CD4-positive, alpha-beta T cell treated with Interleukin-21 for 1 hour (primary cell): ENCODE measurements around the gene DUS2.
A peak's percentile ranks its signal among the peaks of the same experiment; 100 is the strongest.
"Not testable (repeated sequence)": the region's sequence is repeated elsewhere in the genome, so short reads cannot be mapped to it uniquely, and the experiment has no call there.

Source experiments
- DNase-seq: peaks from one replicate; pipeline ENCODE4 v3.0.0-alpha.2; 2020

Gene DUS2

DNA sequence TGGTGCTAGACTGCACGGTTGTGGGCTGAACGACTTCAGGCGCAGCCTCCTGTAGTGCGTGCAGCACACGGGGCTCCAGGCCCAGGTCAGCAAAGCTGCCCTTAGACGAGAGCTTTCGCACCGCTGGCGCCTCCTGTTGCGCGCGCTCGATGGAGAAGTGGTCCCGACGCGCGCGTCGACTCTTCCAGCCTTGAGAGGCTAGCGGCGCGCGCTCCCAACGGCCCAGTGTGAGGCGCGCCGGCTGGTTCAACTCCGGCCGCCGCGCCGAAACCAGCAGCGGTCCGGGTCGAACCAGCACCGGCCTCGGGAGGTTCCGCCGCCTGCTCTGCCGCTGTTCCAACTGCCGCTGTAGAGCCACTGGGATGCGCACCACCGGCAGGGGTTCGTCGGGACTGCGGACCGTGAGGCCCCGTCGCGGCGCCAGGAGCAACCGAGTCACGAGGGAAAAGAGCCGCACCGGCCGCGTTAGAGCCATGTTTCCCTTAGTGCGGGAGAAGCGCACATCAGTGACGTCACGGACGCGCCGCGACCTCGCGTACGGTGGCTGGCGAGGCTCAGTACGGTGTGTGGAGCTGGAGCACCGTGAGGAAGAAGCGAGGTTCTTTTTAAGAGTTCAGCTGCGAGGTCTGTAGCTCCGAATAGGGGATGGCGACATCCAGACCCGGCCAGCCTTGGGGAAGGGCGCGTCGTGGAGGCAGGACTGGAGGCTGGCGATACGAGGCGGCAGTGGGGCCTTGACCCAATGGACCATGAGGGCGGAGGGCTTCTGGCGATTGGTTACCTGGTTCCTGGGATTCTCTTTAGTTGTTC, at the start of gene DUS2, which contains the start of gene DDX28:
DUS2 (plus strand) TSS at position 557 of the 810 bp plus-strand sequence. CDS start 14,740 bp downstream, outside the sequence.
DDX28 (minus strand) TSS at position 505 of the 810 bp plus-strand sequence; CDS start at position 475, 30 bp downstream.
- peak; percentile 95 for DNase-seq

DNA sequence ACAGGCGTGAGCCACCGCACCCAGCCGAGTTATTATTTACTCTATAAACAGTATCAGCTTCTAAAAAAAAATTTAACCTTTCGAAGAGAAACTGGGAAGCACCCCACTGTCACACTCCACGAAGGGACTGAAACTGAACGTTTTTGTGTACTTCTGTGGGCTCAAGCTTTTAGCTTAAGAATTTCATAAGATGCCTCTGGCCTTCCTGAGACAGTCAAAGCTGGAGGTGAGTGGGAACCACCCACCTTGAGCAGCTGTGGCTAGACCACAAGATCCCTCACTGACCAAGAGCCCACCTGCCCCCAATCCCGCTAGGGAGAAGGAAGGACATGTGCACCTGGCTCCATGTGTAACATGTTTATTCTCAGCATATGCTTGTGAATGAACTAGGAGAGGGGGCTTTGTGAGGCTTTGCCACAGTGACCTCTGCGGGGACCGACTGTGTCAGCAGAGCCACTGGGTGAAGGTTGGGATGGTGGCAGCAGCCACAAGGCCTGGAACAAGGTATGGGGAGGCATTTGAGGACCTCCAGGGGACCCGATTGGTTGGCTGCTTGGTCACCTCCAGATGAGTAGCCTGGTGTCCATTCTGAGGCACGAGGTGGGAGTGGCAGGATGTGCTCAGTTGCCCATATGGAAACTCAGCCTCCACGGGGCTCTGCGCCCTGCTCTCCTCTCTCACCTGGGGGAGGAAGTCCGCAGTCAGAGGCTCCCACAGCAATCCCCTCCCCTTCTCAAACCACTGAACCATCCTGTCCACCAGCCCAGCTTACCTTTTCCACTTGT, 47.6 kb upstream of the DUS2 start:
- no peak for DNase-seq

DNA sequence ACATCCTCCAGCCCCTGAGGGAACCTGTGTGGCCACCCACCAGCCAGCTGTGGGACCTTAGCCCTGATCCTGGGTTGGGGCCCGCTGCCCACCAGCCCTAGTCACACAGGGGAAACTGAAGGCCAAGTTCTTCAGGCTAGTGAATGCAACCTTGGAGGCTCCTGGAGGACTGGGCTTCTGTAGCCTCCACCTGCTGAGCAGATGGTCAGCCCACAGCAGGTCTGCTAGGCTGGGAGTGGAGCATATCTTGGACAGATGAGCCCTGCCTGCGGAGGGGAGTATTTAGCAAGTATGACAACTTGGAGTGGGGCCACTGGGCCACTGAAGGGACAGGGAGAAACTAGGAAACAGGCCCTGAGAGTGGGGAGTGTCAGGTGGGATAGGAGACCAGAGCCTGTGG, 46.9 kb upstream of the DUS2 start:
- DNase-seq, result no peak

DNA sequence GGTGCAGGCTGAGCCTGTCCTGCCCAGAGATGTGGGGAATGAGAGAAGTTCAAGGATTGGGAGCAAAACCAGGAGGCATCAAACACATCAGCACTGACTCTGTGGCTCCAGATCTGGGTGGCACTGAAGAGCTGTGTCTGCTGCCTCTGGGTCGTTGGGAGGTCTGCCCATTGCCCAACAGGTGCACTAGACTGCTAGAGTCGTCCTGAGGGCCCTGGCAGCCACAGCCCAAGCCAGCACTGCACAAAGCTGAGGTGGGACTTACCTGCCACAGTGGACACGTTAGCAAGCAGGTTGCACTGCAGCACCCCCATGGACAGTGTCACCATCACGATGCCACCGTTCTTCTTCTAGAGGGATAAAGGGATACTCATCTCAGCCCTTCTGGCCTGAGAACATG, 46.1 kb upstream of the DUS2 start:
- DNase-seq, result no peak

DNA sequence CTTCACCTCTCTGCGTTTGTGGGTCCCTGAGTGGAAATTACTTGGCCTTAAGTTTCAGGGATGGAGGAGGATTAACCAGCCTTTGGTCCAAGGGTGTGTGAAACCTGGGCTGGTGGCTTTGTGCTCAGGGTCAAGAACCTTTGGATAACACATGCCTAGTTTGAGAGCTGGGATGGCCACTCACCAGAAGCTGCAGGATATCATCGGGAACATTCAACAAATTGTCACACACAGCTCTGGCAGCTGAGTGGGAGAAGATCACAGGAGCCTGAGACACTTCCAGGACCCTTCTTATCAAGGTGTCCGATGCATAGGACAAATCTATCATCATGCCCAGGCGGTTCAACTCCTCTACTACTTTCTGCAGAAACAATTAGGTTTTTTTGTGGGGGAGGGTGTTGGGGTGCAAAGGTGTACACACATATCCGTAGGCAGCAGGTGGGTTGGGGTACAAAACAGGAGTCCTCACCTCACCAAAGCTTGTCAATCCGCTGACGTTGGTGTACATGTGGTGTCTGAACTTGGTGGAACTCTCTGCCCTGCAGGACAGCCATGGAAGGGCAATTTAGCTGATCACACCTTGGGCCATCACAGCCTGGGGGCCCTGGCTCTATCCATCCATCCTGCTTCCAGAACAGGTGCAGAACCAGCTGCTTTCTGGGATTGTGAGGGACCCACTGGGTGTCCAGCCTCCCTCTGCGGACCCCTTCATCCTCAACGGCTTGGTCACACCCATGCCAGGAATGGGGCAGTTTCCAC, 45.4 kb upstream of the DUS2 start:
- DNase-seq, result no peak

DNA sequence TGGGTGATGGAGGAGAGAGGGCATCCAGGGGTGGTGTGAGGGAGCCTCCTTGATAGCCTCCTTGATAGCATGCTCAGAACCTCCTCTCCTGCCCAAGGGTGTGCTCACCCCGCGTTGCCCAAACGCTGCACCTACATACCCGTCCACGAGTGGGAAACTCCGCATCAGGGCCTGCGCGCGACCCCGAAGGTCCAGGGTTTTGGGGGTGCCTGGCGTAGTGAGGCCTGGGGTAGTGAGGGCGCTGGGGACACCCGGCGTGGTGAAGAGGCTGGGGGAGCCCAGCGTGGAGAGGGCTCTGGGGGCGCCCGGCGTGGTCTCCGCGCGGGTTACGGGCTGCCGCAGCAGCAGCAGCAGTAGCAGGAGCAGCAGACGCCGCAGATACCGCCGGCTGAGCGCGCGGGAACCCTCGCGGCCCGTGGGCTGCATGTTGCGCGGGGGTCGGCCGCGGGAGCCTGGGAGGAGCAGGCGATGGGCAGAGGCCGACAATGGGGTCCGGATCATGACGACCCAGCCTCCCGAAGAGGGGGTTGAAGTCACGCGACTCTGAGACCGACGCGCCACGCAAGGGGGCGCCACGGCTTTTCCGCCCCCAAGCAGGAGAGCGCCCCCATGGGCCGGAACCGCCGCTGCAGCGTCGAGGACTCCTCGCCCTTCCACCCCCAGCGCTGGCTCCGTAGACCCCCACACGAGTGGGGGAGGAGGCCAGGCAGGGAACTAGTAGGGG, 43.0 kb upstream of the DUS2 start, which contains the start of gene DPEP3:
DPEP3 (minus strand) TSS at position 545 of the 724 bp plus-strand sequence; CDS start at position 426, 119 bp downstream.
- DNase-seq, result no peak

DNA sequence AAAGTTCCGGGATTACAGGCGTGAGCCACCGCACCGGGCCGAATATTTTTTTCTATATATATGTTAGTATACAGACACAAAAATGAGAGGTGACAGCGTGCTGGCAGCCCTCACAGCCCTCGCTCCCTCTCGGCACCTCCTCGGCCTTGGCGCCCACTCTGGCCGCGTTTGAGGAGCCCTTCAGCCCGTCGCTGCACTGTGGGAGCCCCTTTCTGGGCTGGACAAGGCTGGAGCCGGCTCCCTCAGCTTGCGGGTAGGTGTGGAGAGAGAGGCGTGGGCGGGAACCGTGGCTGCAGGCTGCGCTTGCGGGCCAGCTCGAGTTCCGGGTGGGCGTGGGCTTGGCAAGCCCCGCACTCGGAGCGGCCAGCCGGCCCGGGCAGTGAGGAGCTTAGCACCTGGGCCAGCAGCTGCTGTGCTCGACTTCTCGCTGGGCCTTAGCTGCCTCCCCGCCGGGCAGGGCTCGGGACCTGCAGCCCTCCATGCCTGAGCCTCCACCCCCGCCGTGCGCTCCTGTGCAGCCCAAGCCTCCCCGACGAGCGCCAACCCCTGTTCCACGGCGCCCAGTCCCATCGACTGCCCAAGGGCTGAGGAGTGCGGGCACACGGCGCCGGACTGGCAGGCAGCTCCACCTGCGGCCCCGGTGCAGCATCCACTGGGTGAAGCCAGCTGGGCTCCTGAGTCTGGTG, 40.9 kb upstream of the DUS2 start:
- DNase-seq, result no peak

DNA sequence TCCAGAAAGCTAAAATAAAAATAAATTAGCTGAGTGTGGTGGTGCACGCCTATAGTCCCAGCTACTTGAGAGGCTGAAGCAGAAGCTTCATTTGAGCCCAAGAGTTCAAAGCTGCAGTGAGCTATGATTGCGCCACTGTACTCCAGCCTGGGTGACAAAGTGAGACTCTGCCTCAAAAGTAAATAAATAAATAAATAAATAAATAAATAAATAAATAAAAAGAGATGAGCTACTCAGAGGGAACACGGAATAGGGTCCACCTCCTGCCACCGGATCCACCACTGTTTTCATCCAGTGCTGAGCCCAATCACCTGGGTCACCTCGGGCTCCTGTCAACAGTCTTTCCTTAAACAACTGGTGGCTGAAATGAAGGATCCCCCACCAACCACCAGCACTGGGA, 36.1 kb upstream of the DUS2 start:
- DNase-seq, result no peak

DNA sequence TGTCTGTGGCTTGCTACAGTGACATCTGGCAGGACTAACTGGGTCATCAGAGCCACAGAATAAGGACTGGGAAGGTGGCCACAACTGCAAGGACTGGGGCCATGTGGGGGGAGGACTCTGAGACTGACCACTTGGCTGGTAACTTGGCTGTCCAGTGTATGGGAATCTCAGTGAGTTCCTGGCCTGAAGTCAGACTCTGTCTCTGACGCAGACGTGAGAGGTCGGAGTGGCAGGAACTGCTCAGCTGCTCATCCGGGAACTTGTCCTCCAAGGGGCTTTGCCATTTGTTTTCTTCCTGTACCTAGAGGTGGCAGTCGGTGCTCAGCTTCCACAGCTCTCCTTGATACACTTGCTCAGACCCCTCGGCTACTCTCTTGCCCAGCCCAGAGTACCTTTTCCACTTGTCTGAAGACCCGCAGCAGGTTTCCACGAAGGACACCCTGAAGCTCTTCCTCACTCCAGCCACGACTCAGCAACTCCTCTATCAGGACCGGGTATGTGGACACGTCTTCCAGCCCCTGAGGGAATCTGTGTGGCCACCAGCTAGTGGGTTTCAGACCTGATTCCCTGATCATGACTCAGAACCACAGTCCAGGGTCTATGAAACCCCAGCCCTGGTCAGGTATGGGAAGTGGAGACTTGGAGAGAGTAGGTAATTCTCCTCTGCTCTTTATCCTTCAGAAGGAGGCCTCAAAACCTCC, 35.5 kb upstream of the DUS2 start:
- DNase-seq, result no peak

DNA sequence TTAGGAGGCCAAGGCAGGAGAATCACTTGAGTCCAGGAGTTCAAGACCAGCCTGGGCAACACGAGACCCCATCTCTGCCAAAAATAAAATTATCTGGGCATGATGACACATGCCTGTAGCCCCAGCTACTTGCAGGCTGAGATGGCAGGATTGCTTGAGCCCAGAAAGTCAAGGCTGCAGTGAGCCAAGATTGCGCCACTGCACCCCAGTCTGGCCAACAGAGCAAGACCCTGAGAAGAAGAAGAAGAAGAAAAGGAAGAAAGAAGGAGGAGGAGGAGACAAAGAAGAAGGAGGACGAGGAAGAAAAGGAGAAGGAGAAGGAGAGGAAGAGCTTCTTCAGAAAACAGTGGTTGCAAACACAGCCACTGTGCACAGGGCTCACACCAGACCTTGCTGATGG, 34.4 kb upstream of the DUS2 start:
- DNase-seq, result no peak

DNA sequence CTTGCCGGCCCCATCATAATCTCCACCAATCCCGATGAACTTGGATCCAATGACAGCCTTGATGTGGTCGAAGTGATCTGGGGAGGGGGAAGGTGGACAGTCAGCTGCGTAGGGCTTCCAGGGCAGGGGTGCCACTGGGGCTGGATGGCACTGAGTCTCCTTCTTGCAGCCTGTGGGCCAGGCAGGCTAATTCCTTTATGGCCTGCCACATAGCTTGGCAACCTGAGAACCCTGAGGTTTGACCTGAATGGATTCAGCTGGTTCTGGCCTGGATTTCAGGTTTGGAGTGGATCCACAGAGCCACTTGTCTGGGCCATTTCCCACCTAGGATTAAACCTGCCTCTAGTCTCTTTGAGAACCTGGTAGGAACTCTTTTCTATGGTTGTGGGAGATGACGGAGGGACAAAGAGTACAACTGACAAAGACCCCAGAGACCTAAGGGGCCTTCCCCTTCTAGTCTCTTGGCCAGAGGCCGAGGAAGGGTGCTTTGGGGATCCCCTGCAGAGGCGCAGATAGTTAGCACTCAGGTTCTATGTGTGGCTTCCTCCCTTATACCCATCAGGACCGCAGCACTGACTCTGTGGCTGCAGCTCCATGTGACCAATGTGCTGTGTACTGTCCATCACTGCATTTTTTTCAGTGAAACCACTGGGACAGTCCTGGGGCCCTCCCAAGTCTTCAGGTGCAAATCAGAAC, 33.6 kb upstream of the DUS2 start:
- DNase-seq, result no peak

DNA sequence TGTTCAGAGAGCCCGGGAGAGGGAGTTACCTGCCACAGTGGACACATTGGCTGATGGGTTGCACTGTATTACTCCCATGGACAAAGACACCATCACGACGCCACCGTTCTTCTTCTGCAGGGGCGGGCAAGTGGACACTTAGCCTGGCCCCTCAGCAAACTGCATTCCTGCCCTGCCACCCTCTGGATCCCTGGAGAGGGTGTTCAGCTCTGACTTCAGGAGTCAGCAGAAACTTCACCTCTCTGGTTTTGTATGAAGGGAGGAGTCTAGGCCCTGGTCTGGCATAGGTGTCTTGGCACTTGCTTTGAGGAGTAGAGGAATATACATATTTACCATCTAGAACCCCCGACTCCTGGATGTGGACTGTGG, 33.1 kb upstream of the DUS2 start:
- DNase-seq, result no peak

DNA sequence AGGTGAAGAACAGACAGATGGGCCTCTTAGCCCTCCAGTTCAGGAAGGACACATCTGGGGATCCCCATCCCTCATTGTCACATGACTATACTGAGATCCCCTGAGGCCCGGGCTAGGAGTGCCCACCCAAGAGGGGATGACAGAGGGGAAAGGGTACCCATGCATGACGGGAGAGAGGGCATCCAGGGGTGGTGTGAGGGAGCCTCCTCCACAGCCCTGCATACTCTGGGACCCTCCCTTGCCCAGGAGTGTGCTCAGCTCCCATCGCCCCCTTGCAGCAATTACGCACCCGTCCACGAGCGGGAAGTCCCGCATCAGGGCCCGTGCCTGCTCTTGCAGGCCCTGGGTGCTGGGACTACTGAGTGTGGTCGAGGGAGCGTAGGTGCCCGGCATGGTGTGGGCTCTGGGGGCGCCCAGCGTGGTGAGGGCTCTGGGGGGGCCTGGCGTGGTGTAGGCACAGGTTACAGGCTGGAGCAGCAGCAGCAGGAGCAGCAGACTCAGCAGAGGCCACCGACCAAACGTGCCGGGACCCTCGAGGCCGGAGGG, 30.4 kb upstream of the DUS2 start:
- no peak for DNase-seq

DNA sequence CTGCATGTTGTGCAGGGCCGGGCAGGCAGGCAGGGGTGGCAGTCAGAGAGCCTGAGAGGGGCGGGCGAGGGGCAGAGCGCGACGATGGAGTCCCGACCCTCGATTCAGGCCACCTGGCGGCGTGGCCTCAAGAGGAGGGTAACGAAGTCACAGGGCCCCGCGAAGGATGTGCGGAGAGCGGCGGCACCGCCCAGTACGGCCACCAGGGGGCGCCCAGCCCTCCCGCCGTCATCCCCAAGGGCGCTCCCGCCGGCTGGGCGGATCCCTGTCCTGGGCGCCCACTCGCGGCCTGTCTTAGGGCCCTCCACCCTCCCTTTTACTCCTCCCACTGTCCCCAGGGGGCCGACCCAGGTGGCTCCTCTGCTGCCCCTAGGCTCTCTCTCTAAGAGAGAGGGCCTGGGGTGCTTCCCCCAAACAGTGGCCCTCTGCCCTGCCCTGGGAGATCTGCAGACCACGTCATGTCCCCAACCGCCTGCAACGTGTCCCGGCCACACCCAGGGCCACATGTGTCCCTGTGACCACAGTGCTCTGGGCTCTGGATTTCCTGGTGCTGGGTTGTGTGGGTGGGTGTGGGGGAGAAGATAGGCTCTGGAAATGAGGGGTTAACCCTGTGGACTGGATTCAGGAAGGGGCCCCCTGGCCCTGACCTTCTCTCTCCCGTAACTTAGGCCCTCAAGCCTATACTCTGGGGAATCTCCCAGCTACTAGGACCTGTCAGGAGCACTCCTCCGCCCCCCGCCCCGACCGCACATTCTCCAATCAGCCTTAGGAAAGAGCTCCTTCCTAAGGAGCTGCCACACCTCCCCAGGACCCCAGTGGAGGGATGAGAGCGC, 29.7 kb upstream of the DUS2 start:
- peak; percentile 85 for DNase-seq

DNA sequence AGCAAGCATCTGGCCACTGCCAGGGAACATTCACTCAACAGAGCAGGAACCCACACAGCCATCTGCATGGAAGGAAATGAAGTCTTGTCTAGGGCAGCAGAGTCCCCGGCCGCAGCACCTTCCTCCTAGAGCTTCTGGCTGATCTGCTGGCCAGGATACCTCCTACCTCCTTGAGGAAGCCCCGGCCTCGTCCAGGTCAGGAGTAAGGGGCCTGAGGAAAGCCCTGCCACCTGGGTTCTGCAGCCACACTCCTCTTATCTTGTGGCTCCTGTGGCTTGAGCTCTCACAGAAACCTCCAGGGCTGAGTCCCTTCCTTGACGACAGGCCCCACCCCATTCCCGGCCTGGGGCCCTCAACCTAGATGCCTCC, 29.1 kb upstream of the DUS2 start:
- not testable (repeated sequence) for DNase-seq

DNA sequence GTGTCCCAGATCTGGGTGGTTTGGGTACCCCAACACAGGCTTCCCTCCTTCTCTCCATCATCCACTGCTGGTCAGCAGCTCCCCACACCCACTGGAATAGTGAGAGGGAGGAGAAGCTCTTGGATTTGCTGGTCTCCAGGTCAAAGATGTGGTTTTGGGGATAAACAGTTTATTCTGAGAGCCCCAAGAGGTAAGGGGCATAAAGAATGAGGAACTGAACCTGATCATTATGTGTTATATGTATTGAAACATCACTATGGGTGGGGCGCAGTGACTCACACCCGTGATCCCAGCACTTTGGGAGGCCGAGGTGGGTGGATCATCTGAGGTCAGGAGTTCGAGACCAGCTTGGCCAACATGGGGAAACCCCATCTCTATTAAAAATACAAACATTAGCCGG, 27.7 kb upstream of the DUS2 start:
- peak; percentile 45 for DNase-seq

DNA sequence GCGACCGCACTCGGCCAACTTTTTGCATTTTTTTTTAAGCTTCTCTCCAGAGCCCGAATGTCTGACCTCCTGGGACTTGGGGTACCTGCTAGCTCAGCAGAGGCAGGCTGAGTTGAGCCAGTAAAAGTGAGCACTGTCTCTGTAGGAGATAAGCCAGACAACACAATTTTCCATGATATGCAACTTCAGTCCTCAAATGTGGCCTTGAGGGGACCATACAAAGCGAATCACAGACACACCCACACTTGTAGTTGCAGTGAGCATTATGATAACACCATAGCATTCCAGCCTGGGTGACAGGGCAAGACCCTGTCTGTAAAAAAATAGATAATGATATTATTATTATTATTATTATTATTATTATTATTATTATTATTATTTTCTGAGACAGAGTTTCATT, 26.4 kb upstream of the DUS2 start:
- no peak for DNase-seq

DNA sequence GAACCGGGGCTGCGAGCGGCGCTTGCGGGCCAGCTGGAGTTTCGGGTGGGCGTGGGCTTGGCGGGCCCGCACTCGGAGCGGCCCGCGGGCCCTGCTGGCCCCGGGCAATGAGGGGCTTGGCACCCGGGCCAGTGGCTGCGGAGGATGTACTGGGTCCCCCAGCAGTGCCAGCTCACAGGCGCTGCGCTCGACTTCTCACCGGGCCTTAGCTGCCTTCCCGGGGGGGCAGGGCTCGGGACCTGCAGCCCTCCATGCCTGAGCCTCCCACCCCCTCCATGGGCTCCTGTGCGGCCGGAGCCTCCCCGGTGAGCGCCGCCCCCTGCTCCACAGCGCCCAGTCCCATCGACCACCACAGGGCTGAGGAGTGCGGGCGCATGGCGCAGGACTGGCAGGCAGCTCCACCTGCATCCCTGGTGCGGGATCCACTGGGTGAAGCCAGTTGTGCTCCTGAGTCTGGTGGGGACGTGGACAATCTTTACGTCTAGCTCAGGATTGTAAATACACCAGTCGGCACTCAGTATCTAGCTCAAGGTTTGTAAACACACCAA, 24.8 kb upstream of the DUS2 start:
- DNase-seq, result not testable (repeated sequence)
